ENCODE results near the gene ITPR1. TPM values are rescaled to one million over a fixed set of nuclear protein-coding genes. Genes with fewer than 3 reads are reported as not detected.
"Not testable (repeated sequence)": the region's sequence is repeated elsewhere in the genome, so short reads cannot be mapped to it uniquely, and the experiment has no call there.

ITPR1 gene
- total and polyA plus RNA-seq, 4 experiments from 2014 or later = 6.1 to 72.8 (median 44.2) TPM

DNA sequence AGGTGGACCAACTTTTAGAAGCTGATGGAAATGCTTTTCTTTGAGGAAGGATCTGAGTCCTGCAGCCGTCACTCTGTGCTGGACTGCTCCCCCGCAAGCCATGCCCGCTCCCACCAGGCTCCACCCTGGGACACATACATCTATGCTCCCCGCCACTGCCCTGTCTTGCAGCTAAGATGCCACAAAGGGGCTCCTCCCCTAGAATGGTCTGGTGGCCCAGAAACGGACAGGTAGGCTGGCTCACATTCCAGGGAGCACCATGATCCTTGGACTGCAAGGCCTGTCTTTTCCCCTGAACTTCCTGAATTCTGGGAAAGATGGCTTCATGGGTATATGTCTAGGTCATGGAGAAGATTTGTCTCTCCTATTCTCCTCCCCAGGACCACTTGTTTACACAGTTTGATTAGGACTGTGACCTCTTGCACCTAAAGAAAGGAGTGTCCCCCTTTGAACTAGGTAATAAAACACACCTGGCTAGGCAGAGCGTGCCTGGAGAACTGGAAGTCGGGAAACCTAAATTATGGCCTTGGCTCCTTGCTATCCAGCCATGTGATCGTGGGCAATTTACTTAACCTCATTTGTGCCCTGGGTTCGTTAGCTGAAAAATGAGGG lies 265.2 kb downstream of the ITPR1 start:
- Histone ChIP-seq H3K9me3 (ENCODE audit: control insufficient read depth in 1 of 2, low read length in 2 of 2) (no peaks in the 10 kb centered on the region), H3K27me3 (ENCODE audit: insufficient read depth, low read length) (no peaks in the 10 kb centered on the region), H3K4me1 (ENCODE audit: insufficient read depth, low read length) (peaks cover 9% of the 10 kb centered on the region), H3K4me3 (ENCODE audit: low read length in 2 of 2) (no peak overlapping the region), H3K27ac (ENCODE audit: low read depth, low read length) (no peak overlapping the region), H3K36me3 (ENCODE audit: insufficient read depth, low read length) (no peaks in the 10 kb centered on the region)
- peaks cover 53 to 81% of the 10 kb centered on the region in 2 donors for H3K36me3 Mint-ChIP-seq
- H3K27me3 Mint-ChIP-seq = no peaks in the 10 kb centered on the region
- H3K9me3 Mint-ChIP-seq = peaks cover 0 to 4% (median 0%) of the 10 kb centered on the region in 8 donors
- ChIA-PET POLR2A (ENCODE audit: partially characterized antibody) (no interaction called here), CTCF (ENCODE audit: partially characterized antibody) (no interaction called here)
- intact Hi-C loops (cut with micrococcal nuclease) = loop anchor here (2.0 kb wide), 1 partner anchor 20 kb away; no protein-coding TSS in a partner anchor
- H3K27ac Mint-ChIP-seq = peak overlapping the region in 1 of 7 donors; percentile 17
- no peak for DNase-seq
- peaks cover 0 to 8% (median 1%) of the 10 kb centered on the region in 4 donors for H3K4me1 Mint-ChIP-seq
- H3K4me3 Mint-ChIP-seq = no peak overlapping the region

DNA sequence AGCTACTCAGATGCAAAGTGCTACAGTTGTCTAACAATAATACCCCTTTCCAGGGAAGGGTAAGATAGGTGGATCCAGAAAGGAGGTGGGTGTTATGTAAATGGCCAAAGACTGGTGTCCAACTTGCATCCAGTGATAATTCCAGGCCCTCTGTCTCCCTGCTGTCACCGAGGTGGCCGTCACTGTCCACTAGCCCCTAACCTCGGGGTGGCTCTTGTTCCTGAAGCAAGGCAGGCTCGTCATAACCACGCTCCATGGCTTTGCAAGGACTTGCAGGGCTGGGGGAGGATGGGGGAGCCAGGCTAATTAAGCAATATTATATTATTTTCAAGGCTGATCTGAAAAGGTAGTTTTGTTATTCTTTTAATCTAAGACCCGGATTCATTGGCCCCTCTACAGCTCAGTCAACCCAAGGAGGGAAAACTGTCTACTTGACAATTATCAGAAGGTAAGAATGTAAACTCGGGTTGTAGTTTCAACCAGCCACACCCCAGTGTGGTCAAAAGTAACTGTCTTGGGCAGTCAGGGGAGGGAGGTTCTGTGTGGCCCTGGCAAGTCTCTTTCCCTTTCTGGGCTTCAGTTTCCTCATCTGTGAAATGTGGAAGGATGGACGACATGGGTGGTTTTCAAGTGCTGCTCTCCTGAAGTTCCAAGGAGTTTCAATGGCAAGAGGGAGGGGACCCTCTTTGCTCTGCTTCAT lies 266.0 kb downstream of the ITPR1 start:
- H3K9me3 ChIP-seq (ENCODE audit: control insufficient read depth in 1 of 2, low read length in 2 of 2) = no peaks in the 10 kb centered on the region
- Mint-ChIP-seq H3K4me1 (peaks cover 0 to 8% (median 2%) of the 10 kb centered on the region in 4 donors), H3K27me3 (no peaks in the 10 kb centered on the region), H3K36me3 (peaks cover 53 to 80% of the 10 kb centered on the region in 2 donors), H3K27ac (no peak overlapping the region), H3K4me3 (no peak overlapping the region), H3K9me3 (peaks cover 0 to 4% (median 0%) of the 10 kb centered on the region in 8 donors)
- H3K4me3 ChIP-seq (ENCODE audit: low read length in 2 of 2) = no peak overlapping the region
- no peaks in the 10 kb centered on the region for H3K36me3 ChIP-seq (ENCODE audit: insufficient read depth, low read length)
- H3K27ac ChIP-seq (ENCODE audit: low read depth, low read length) = no peak overlapping the region
- no peaks in the 10 kb centered on the region for H3K27me3 ChIP-seq (ENCODE audit: insufficient read depth, low read length)
- CTCF ChIA-PET (ENCODE audit: partially characterized antibody) = no interaction called here
- no peak for DNase-seq
- H3K4me1 ChIP-seq (ENCODE audit: insufficient read depth, low read length) = peaks cover 9% of the 10 kb centered on the region
- intact Hi-C loops (cut with micrococcal nuclease) = loop anchor here (2.0 kb wide), 1 partner anchor 20 kb away; no protein-coding TSS in a partner anchor
- POLR2A ChIA-PET (ENCODE audit: partially characterized antibody) = no interaction called here

DNA sequence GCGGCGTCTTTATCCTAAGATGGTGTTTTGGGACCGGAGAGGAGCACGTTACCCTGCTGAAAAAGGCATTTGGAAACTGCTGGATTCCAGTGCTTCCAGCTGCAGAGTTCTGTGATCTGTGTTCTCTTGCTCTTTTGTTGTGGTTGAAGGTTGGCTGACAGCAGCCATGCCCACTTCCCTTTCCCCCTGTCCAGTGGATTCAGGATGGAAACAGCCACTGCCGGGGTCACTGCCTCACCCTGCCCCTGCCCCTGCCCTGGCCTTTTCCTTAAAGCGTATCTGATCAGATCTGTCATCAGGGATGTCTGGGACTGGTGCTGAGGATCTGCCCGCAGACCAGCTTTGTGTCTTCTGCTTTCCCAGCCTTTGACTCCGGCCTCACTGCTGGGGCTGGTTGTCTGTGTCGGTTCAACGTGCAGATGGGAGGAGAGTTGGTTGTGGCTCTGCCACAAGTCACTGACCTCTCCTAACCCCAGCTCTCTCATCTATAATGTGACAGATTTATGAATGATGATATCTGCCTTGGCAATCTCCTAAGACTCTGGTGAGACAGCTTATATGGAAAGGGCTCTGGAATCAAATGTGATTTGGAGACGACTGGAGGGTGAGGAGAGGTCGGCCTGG lies 266.7 kb downstream of the ITPR1 start:
- no peak overlapping the region for H3K4me3 ChIP-seq (ENCODE audit: low read length in 2 of 2)
- no peak for DNase-seq
- no peaks in the 10 kb centered on the region for H3K36me3 ChIP-seq (ENCODE audit: insufficient read depth, low read length)
- intact Hi-C loops (cut with micrococcal nuclease) = loop anchor here (2.0 kb wide), 1 partner anchor 19 kb away; no protein-coding TSS in a partner anchor
- no peaks in the 10 kb centered on the region for H3K27me3 ChIP-seq (ENCODE audit: insufficient read depth, low read length)
- ChIA-PET POLR2A (ENCODE audit: partially characterized antibody) (no interaction called here), CTCF (ENCODE audit: partially characterized antibody) (no interaction called here)
- H3K27ac Mint-ChIP-seq = peak overlapping the region in 2 of 7 donors; percentile 19 to 71
- H3K36me3 Mint-ChIP-seq = peaks cover 52 to 80% of the 10 kb centered on the region in 2 donors
- H3K27me3 Mint-ChIP-seq = no peaks in the 10 kb centered on the region
- no peak overlapping the region for H3K4me3 Mint-ChIP-seq
- peaks cover 2 to 8% (median 4%) of the 10 kb centered on the region in 4 donors for H3K4me1 Mint-ChIP-seq
- no peak overlapping the region for H3K27ac ChIP-seq (ENCODE audit: low read depth, low read length)
- no peaks in the 10 kb centered on the region for H3K9me3 ChIP-seq (ENCODE audit: control insufficient read depth in 1 of 2, low read length in 2 of 2)
- H3K9me3 Mint-ChIP-seq = peaks cover 0 to 6% (median 0%) of the 10 kb centered on the region in 8 donors
- peaks cover 9% of the 10 kb centered on the region for H3K4me1 ChIP-seq (ENCODE audit: insufficient read depth, low read length)

DNA sequence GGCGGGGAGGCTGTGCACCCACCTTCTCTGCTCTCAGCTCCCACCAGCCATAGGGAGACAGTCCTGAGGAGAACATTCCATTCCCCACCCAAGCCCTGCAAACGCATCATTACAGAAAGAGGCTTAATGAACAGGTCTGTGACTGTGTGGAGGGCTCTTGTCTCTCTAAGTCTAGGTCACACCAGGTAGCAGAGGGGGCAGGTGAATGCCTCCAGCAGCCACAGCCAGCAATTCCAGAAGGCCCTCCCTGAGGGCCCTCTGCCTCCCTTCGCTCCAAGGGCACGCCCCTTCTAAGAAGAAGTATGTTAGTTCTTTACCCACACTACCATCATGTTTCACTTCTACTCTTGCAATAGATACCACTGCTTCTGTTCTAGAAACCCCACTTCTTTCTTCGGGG lies 268.6 kb downstream of the ITPR1 start:
- ChIA-PET POLR2A (ENCODE audit: partially characterized antibody) (no interaction called here), CTCF (ENCODE audit: partially characterized antibody) (no interaction called here)
- Histone ChIP-seq H3K27me3 (ENCODE audit: insufficient read depth, low read length) (no peaks in the 10 kb centered on the region), H3K4me3 (ENCODE audit: low read length in 2 of 2) (no peak overlapping the region), H3K9me3 (ENCODE audit: control insufficient read depth in 1 of 2, low read length in 2 of 2) (no peaks in the 10 kb centered on the region), H3K27ac (ENCODE audit: low read depth, low read length) (no peak overlapping the region), H3K36me3 (ENCODE audit: insufficient read depth, low read length) (no peaks in the 10 kb centered on the region), H3K4me1 (ENCODE audit: insufficient read depth, low read length) (peaks cover 9% of the 10 kb centered on the region)
- no peak overlapping the region for H3K4me3 Mint-ChIP-seq
- H3K36me3 Mint-ChIP-seq = peaks cover 62 to 87% of the 10 kb centered on the region in 2 donors
- peaks cover 2 to 8% (median 7%) of the 10 kb centered on the region in 4 donors for H3K4me1 Mint-ChIP-seq
- H3K9me3 Mint-ChIP-seq = peaks cover 0 to 14% (median 4%) of the 10 kb centered on the region in 8 donors
- peak overlapping the region in 1 of 7 donors; percentile 54 for H3K27ac Mint-ChIP-seq
- intact Hi-C loops (cut with micrococcal nuclease) = no loop called here
- DNase-seq = no peak
- no peaks in the 10 kb centered on the region for H3K27me3 Mint-ChIP-seq

DNA sequence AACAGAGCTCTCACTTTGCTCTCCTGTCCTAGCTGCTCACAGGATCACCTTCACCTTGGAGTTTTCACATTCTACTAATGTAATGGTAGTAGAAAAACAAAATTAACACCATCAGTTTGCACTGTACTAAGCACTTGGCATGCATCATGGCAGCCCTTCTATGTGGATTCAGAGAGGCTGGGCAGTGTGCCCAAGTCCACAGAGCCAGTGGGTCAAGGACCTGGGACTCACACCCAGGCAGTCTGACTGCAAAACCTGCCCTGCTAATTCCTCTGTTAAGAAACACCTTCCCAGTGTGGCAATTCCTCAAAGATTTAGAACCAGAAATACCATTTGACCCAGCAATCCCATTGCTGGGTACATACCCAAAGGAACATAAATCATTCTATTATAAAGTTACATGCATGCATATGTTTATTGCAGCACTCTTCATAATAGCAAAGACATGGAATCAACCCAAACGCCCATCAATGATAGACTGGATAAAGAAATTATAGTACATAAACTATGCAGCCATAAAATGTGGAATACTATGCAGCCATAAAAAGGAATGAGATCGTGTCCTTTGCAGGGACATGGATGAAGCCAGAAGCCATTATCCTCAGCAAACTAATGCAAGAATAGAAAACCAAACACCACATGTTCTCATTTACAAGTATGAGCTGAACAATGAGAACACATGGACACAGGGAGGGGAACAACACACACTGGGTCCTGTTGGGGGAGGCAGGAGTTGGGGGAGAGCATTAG lies 269.5 kb downstream of the ITPR1 start:
- DNase-seq; POLR2A ChIA-PET (ENCODE audit: partially characterized antibody); intact Hi-C loops (cut with micrococcal nuclease); CTCF ChIA-PET (ENCODE audit: partially characterized antibody); H3K4me1 ChIP-seq (ENCODE audit: insufficient read depth, low read length); H3K36me3 ChIP-seq (ENCODE audit: insufficient read depth, low read length); H3K27ac ChIP-seq (ENCODE audit: low read depth, low read length); H3K4me3 ChIP-seq (ENCODE audit: low read length in 2 of 2); H3K27me3 Mint-ChIP-seq; H3K4me1 Mint-ChIP-seq; H3K9me3 ChIP-seq (ENCODE audit: control insufficient read depth in 1 of 2, low read length in 2 of 2); H3K4me3 Mint-ChIP-seq; H3K27me3 ChIP-seq (ENCODE audit: insufficient read depth, low read length): not testable (repeated sequence)
- Mint-ChIP-seq H3K27ac (peak overlapping the region in 2 of 7 donors; percentile 8 to 62), H3K9me3 (peaks cover 0 to 14% (median 4%) of the 10 kb centered on the region in 8 donors), H3K36me3 (peaks cover 68 to 90% of the 10 kb centered on the region in 2 donors)

DNA sequence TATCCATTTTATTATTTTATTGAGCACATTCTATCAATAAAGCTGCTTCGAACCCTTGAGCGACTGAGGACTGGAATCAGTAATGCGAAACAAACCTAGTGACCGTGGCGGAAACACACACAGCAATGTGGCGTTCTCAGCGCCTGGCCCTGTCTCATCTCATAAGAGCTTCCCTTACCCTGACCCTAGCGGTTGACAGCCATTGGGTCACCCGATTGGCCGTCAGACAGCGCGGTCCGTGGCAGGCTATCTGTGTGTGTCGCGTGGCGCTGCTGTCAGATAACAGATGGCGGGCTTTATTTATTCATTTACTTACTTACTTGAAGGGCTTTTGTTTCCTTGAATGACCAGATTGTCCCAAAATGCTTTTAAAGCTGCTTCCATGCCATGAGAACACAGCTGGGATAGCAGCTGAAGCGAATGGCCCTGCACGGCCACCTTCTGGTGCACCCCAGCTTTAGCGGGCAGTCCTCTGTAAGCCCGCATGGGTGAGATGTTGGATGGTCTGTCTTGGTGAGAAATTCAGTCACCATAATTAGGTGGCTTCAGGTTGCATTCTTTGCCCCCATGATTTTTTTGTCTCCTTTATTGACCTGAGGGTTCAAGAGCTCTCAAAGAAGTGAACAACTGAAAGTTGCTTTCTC lies 270.6 kb downstream of the ITPR1 start:
- POLR2A ChIA-PET (ENCODE audit: partially characterized antibody) = no interaction called here
- intact Hi-C loops (cut with micrococcal nuclease) = no loop called here
- Histone ChIP-seq H3K27me3 (ENCODE audit: insufficient read depth, low read length) (no peaks in the 10 kb centered on the region), H3K36me3 (ENCODE audit: insufficient read depth, low read length) (peaks cover 5% of the 10 kb centered on the region), H3K27ac (ENCODE audit: low read depth, low read length) (no peak overlapping the region), H3K4me1 (ENCODE audit: insufficient read depth, low read length) (peaks cover 5% of the 10 kb centered on the region), H3K4me3 (ENCODE audit: low read length in 2 of 2) (no peak overlapping the region), H3K9me3 (ENCODE audit: control insufficient read depth in 1 of 2, low read length in 2 of 2) (no peaks in the 10 kb centered on the region)
- no peaks in the 10 kb centered on the region for H3K27me3 Mint-ChIP-seq
- H3K4me1 Mint-ChIP-seq = peaks cover 0 to 8% (median 8%) of the 10 kb centered on the region in 4 donors
- H3K9me3 Mint-ChIP-seq = peaks cover 0 to 14% (median 4%) of the 10 kb centered on the region in 8 donors
- DNase-seq = no peak
- CTCF ChIA-PET (ENCODE audit: partially characterized antibody) = no interaction called here
- peaks cover 72 to 95% of the 10 kb centered on the region in 2 donors for H3K36me3 Mint-ChIP-seq
- H3K4me3 Mint-ChIP-seq = no peak overlapping the region
- peak overlapping the region in 1 of 7 donors; percentile 39 for H3K27ac Mint-ChIP-seq
